HEK293 (cell line): ENCODE results near the gene FERMT3.

Source experiments
- CTCF ChIA-PET: fragments of 350-600 bp; formaldehyde crosslinking; extraction: SDS; loops from one replicate; lab custom pipeline; 2021; ENCODE audit warnings: antibody characterized with exemption; lab: Yijun Ruan, JAX
- POLR2A ChIA-PET: fragments of 300-600 bp; formaldehyde crosslinking; extraction: SDS; loops from one replicate; lab custom pipeline; 2020; ENCODE audit warnings: antibody characterized with exemption, inconsistent platforms; lab: Yijun Ruan, JAX
- H3K27ac ChIP-seq: fragments of 200-500 bp; sonication (Bioruptor generic); 2 replicates; pipeline ENCODE4 v1.5.1; 2014; ENCODE audit warnings: low read depth, low read length, control low read depth, inconsistent platforms; ENCODE audit errors: extremely low read depth
- H3K36me3 ChIP-seq, 2 experiments: fragments of 200-500 bp in 1 of 2; sonication (Bioruptor generic) in 1 of 2; 1 replicate in 1 of 2; 2 replicates in 1 of 2; pipeline ENCODE4 v1.5.1; 2014 to 2017; ENCODE audit warnings: inconsistent platforms in 2 of 2, low read length in 2 of 2; ENCODE audit not compliant: control insufficient read depth in 2 of 2, insufficient read depth in 1 of 2
- H3K4me1 ChIP-seq: fragments of 200-500 bp; sonication (Bioruptor generic); 2 replicates; pipeline ENCODE4 v1.5.1; 2014; ENCODE audit warnings: mild to moderate bottlenecking, low read length, inconsistent platforms; ENCODE audit not compliant: control insufficient read depth, insufficient read depth
- H3K4me3 ChIP-seq: 2 replicates; pipeline ENCODE4 v1.5.1; 2011; ENCODE audit warnings: low read depth, mild to moderate bottlenecking, control low read depth, low read length, moderate library complexity
- H3K9me3 ChIP-seq: fragments of 200-500 bp; sonication (Bioruptor generic); 2 replicates; pipeline ENCODE4 v1.5.1; 2014; ENCODE audit warnings: low read depth, low read length, inconsistent platforms; ENCODE audit not compliant: control insufficient read depth, insufficient read depth
- MZF1 ChIP-seq: fragments of 450-650 bp; formaldehyde crosslinking; IDR thresholded peaks from 2 replicates; pipeline ENCODE4 v1.5.1; 2017; ENCODE audit warnings: missing biosample characterization, missing genetic modification characterization, borderline replicate concordance
- PRDM2 ChIP-seq: fragments of 450-650 bp; formaldehyde crosslinking; IDR thresholded peaks from 2 replicates; pipeline ENCODE4 v1.5.1; 2016; ENCODE audit warnings: missing biosample characterization, missing genetic modification characterization, borderline replicate concordance
- SP2 ChIP-seq: fragments of 450-650 bp; formaldehyde crosslinking; IDR thresholded peaks from 2 replicates; pipeline ENCODE4 v1.5.1; 2016; ENCODE audit warnings: missing biosample characterization, missing genetic modification characterization
- TSHZ1 ChIP-seq: fragments of 450-650 bp; formaldehyde crosslinking; IDR thresholded peaks from 2 replicates; pipeline ENCODE4 v1.5.1; 2016; ENCODE audit warnings: missing biosample characterization, missing genetic modification characterization, borderline replicate concordance
- ZBTB8A ChIP-seq: fragments of 450-650 bp; formaldehyde crosslinking; IDR thresholded peaks from 2 replicates; pipeline ENCODE4 v1.5.1; 2016; ENCODE audit warnings: missing biosample characterization, missing genetic modification characterization
- ZFHX2 ChIP-seq: fragments of 450-650 bp; formaldehyde crosslinking; conservative IDR thresholded peaks from 2 replicates; pipeline ENCODE4 v1.5.1; 2016; ENCODE audit warnings: missing biosample characterization, missing genetic modification characterization
- ZFP69B ChIP-seq: fragments of 450-650 bp; formaldehyde crosslinking; IDR thresholded peaks from 2 replicates; pipeline ENCODE4 v1.5.1; 2016; ENCODE audit warnings: missing biosample characterization, missing genetic modification characterization
- ZNF175 ChIP-seq: fragments of 450-650 bp; formaldehyde crosslinking; IDR thresholded peaks from 2 replicates; pipeline ENCODE4 v1.5.1; 2016; ENCODE audit warnings: missing biosample characterization, missing genetic modification characterization
- ZNF214 ChIP-seq: fragments of 450-650 bp; formaldehyde crosslinking; IDR thresholded peaks from 2 replicates; pipeline ENCODE4 v1.5.1; 2017; ENCODE audit warnings: missing biosample characterization, mild to moderate bottlenecking, missing genetic modification characterization, borderline replicate concordance
- ZNF223 ChIP-seq: fragments of 450-650 bp; formaldehyde crosslinking; IDR thresholded peaks from 2 replicates; pipeline ENCODE4 v1.5.1; 2016; ENCODE audit warnings: missing biosample characterization, missing genetic modification characterization
- ZNF404 ChIP-seq: fragments of 450-650 bp; formaldehyde crosslinking; IDR thresholded peaks from 2 replicates; pipeline ENCODE4 v1.5.1; 2017; ENCODE audit warnings: missing biosample characterization, missing genetic modification characterization
- ZNF529 ChIP-seq: fragments of 450-650 bp; formaldehyde crosslinking; IDR thresholded peaks from 2 replicates; pipeline ENCODE4 v1.5.1; 2017; ENCODE audit warnings: missing genetic modification characterization, missing biosample characterization; ENCODE audit not compliant: insufficient replicate concordance
- ZNF561 ChIP-seq: fragments of 450-650 bp; IDR thresholded peaks from 2 replicates; pipeline ENCODE4 v1.5.1; 2018; ENCODE audit warnings: missing biosample characterization, missing genetic modification characterization, borderline replicate concordance
- ZNF610 ChIP-seq: fragments of 450-650 bp; formaldehyde crosslinking; IDR thresholded peaks from 2 replicates; pipeline ENCODE4 v1.5.1; 2016; ENCODE audit warnings: missing biosample characterization, missing genetic modification characterization, borderline replicate concordance
- ZNF837 ChIP-seq: fragments of 450-650 bp; formaldehyde crosslinking; IDR thresholded peaks from 2 replicates; pipeline ENCODE4 v1.5.1; 2016; ENCODE audit warnings: missing biosample characterization, missing genetic modification characterization
- TF ChIP-seq, protein P1 (sequence below): fragments of 450-650 bp; formaldehyde crosslinking; IDR thresholded peaks from 2 replicates; pipeline ENCODE4 v1.5.1; 2017; ENCODE audit warnings: missing biosample characterization, missing genetic modification characterization

Gene FERMT3

DNA sequence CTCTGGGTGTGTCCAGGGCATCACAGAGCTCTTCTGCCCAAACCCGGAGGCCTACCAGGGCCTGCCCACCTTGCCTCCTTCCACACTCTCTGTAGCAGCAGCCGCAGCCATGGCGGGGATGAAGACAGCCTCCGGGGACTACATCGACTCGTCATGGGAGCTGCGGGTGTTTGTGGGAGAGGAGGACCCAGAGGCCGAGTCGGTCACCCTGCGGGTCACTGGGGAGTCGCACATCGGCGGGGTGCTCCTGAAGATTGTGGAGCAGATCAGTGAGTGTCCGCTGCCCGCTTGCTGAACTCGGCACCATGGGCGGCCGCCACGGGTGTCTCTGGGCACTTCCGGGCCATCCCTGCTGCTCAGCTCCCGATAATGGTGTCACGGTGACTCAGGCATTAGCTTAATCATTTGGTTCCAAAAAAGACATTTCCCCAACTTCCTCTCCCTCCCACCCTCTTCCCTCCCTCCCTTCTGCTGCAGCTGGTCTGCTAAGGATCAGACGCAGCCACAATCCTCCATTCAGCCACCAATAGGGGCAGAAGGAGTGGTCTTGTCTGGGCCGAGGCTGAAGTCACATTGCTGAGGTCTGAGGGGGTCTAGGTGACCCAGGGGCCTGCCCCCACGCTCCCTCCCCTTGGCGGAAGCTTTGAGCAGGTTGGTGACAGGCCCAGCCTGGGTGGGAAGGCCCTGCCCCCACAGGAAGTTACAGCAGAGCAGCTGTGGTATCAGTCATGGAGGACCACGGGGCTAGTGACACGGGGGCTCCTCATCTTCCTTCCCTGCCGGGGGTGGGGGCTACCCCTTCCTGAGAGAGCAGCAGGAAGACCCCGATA, 950 bp downstream of the FERMT3 start:
- Histone ChIP-seq H3K27ac (no peak overlapping the region), H3K36me3 (peaks cover 0 to 47% of the 10 kb centered on the region in 2 experiments; a peak in 2 of 3 replicates), H3K9me3 (no peaks in the 10 kb centered on the region), H3K4me3 (no peak overlapping the region), H3K4me1 (0 out of 2 replicates have a peak, but pooled peaks cover 8% of the 10 kb centered on the region)
- ChIA-PET POLR2A (interaction anchor here (0.7 to 4.7 kb wide), 5 partner anchors 19 to 77 kb away, joined by 3 to 32 read pairs (median 5); partner anchors contain the start of genes BAD, FKBP2, NUDT22 and STIP1), CTCF (interaction anchor here (0.5 to 4.7 kb wide), 4 partner anchors 31 to 148 kb away, joined by 3 to 78 read pairs (median 11); partner anchors contain the start of gene CATSPERZ)
- 0 out of 2 replicates have a peak, but pooled peaks have one; percentile 10 for TF ChIP-seq SP2 (tag by site-specific recombination)
- no peak for TF ChIP-seq ZNF175 (tag by site-specific recombination)

DNA sequence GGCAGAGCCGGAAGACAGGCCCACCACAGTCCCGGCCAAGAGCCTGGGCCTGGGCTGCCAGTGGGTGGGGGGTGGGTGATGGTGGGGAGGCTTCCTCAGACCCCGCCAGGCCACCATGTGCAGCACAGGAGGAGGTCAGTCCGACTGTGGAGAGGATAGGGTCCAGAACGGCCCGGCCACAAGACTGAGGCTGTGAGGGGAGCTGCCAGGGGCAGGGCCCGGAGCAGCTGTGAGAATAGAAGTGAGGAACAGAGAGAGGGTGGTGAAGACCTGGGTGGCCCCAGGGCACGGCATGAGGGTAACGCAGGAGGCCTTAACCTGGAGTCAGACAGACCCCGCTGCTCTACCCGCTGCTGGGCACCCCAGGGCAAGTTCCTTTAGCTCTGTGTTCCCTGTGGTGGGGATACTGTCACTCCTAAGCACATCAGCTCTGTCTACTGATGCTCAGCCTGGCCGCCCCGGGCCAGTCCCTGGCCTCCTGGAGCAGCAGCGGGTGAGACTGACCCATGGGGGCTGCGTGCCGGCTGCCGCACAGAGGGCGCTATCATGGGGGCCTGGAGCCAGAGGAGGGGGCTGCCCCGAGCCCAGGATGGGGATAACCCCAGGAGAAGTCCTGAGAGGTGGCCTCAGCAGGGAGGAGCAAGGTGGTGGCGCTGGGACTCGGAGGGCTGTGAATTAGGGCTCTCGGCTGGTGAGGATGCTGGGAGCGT, 1.7 kb downstream of the FERMT3 start:
- Histone ChIP-seq H3K4me3 (no peak overlapping the region), H3K27ac (no peak overlapping the region), H3K4me1 (0 out of 2 replicates have a peak, but pooled peaks cover 8% of the 10 kb centered on the region), H3K9me3 (no peaks in the 10 kb centered on the region), H3K36me3 (peaks cover 0 to 39% of the 10 kb centered on the region in 2 experiments; a peak in 2 of 3 replicates)
- ChIA-PET CTCF (interaction anchor here (0.5 to 0.6 kb wide), 2 partner anchors 31 to 147 kb away, joined by 3 read pairs; no protein-coding TSS in a partner anchor), POLR2A (interaction anchor here (0.7 to 4.7 kb wide), 4 partner anchors 18 to 77 kb away, joined by 3 to 32 read pairs (median 5); partner anchors contain the start of genes BAD, NUDT22, STIP1 and TRPT1)
- TF ChIP-seq ZNF610 (tag by site-specific recombination) = no peak
- no peak for TF ChIP-seq ZNF529 (tag by site-specific recombination)
- no peak for TF ChIP-seq PRDM2 (tag by site-specific recombination)
- TF ChIP-seq ZNF561 (tag by site-specific recombination) = no peak
- TF ChIP-seq, protein P1, sequence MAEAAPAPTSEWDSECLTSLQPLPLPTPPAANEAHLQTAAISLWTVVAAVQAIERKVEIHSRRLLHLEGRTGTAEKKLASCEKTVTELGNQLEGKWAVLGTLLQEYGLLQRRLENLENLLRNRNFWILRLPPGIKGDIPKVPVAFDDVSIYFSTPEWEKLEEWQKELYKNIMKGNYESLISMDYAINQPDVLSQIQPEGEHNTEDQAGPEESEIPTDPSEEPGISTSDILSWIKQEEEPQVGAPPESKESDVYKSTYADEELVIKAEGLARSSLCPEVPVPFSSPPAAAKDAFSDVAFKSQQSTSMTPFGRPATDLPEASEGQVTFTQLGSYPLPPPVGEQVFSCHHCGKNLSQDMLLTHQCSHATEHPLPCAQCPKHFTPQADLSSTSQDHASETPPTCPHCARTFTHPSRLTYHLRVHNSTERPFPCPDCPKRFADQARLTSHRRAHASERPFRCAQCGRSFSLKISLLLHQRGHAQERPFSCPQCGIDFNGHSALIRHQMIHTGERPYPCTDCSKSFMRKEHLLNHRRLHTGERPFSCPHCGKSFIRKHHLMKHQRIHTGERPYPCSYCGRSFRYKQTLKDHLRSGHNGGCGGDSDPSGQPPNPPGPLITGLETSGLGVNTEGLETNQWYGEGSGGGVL (tag by site-specific recombination) = no peak
- TF ChIP-seq ZBTB8A = no peak
- TF ChIP-seq MZF1 (tag by site-specific recombination) = no peak
- no peak for TF ChIP-seq ZFP69B (tag by site-specific recombination)
- TF ChIP-seq ZNF214 = no peak
- TF ChIP-seq ZNF837 (tag by site-specific recombination) = no peak
- no peak for TF ChIP-seq TSHZ1 (tag by site-specific recombination)
- no peak for TF ChIP-seq ZNF404
- TF ChIP-seq ZNF223 = no peak
- no peak for TF ChIP-seq ZFHX2
